A549 (cell line): Measurements from ENCODE around the gene DNAAF3.
A peak's percentile ranks its signal among the peaks of the same experiment; 100 is the strongest.

Source experiments
- ELK1 ChIP-seq: fragments of 150-350 bp; IDR thresholded peaks from 2 replicates; pipeline ENCODE4 v1.6.1; 2014; ENCODE audit warnings: low read depth, mild to moderate bottlenecking, low read length
- ESRRA ChIP-seq: fragments of 150-350 bp; IDR thresholded peaks from 2 replicates; pipeline ENCODE4 v1.6.1; 2014; ENCODE audit warnings: mild to moderate bottlenecking, low read length, borderline replicate concordance
- MAZ ChIP-seq: fragments of 150-350 bp; IDR thresholded peaks from 2 replicates; pipeline ENCODE4 v1.6.1; 2014; ENCODE audit warnings: antibody characterized with exemption, low read depth, low read length, borderline replicate concordance
- POLR2A ChIP-seq: IDR thresholded peaks from 2 replicates; pipeline ENCODE4 v1.6.1; 2012; ENCODE audit warnings: mild to moderate bottlenecking, low read length
- TF ChIP-seq, protein P1 (sequence below): fragments of 250-450 bp; sonication (Bioruptor Pico); IDR thresholded peaks from 2 replicates; pipeline ENCODE4 v1.5.0; 2020; ENCODE audit warnings: low read depth, mild to moderate bottlenecking, moderate library complexity
- TF ChIP-seq, protein P2 (sequence below): fragments of >200 bp; sonication (Bioruptor Twin); formaldehyde crosslinking; IDR thresholded peaks from 3 replicates; pipeline ENCODE4 v1.5.1; 2016
- TF ChIP-seq, protein P3 (sequence below): IDR thresholded peaks from 2 replicates; pipeline ENCODE4 v1.6.1; 2012

DNA sequence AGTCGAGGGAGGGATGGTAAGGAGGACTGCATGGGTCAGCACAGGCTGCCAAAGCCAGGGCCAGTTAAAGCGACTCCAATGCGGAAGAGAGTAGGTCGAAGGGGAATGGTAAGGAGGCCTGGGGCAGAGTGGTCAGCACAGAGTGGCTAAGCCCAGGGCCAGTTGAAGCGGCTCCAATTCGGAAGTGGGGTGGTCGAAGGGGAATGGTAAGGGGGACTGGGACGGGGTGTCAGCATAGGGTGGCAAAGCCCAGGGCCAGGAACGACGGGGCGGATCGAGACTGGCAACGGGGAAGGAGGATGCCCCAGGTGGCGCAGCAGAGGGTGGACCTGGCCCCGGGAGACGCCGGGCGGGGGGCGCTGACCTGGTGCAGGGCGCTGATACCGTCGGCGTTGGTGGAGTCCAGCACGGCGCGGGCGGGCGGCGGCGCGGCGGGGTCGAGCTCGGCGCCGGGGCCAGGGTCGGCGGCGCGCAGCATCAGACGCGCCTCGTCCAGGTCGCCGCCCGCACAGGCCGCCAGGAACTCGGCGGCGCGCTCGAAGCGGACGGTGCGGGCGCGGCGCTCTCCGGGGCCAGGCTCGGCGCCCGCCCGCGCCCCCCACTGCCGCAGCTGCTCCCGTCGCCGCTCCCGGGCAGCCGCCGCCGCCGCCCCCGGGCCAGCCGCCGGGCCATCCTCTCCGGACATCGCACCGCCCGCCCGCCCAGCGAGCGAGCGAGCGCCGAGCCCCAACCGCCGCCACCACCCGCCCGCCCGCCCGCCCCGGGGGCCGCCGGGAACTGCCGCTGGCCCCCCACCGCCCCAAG lies 49.4 kb downstream of the DNAAF3 start, which contains the start of gene PPP1R12C:
- TF ChIP-seq, protein P1, sequence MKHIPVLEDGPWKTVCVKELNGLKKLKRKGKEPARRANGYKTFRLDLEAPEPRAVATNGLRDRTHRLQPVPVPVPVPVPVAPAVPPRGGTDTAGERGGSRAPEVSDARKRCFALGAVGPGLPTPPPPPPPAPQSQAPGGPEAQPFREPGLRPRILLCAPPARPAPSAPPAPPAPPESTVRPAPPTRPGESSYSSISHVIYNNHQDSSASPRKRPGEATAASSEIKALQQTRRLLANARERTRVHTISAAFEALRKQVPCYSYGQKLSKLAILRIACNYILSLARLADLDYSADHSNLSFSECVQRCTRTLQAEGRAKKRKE: no peak
- TF ChIP-seq, protein P2, sequence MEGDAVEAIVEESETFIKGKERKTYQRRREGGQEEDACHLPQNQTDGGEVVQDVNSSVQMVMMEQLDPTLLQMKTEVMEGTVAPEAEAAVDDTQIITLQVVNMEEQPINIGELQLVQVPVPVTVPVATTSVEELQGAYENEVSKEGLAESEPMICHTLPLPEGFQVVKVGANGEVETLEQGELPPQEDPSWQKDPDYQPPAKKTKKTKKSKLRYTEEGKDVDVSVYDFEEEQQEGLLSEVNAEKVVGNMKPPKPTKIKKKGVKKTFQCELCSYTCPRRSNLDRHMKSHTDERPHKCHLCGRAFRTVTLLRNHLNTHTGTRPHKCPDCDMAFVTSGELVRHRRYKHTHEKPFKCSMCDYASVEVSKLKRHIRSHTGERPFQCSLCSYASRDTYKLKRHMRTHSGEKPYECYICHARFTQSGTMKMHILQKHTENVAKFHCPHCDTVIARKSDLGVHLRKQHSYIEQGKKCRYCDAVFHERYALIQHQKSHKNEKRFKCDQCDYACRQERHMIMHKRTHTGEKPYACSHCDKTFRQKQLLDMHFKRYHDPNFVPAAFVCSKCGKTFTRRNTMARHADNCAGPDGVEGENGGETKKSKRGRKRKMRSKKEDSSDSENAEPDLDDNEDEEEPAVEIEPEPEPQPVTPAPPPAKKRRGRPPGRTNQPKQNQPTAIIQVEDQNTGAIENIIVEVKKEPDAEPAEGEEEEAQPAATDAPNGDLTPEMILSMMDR: no peak
- TF ChIP-seq ELK1 (no peak), POLR2A (peak; percentile 34), MAZ (no peak), ESRRA (no peak)
- TF ChIP-seq, protein P3, sequence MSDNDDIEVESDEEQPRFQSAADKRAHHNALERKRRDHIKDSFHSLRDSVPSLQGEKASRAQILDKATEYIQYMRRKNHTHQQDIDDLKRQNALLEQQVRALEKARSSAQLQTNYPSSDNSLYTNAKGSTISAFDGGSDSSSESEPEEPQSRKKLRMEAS: no peak
